ENCODE results near the gene PFDN1.

GRCh38 chr5:140324617-140325241 is 21.8 kb upstream of the PFDN1 start:
- TF ChIP-seq CTCF (conservative IDR thresholded peaks at IDR 0.05) (no peak), EZH2 (IDR thresholded peaks at IDR 0.05; ENCODE audit: low read depth) (no peak)
